ENCODE results near the gene PRKCA. TPM values are rescaled to one million over a fixed set of nuclear protein-coding genes. Genes with fewer than 3 reads are reported as not detected.

The PRKCA gene
- total and polyA plus RNA-seq, 2 experiments from 2014 or later: 6.4 to 35.4 TPM

- TF ChIP-seq CTCF (conservative IDR thresholded peaks at IDR 0.05; ENCODE audit: low read depth in 2 of 2): no peak
- no peak for TF ChIP-seq ZNF331 (CRISPR knock-in tag; IDR thresholded peaks at IDR 0.05; ENCODE audit: low read depth)
- TF ChIP-seq STAT1 (IDR thresholded peaks at IDR 0.05; ENCODE audit: unreplicated experiment): no peak
These were observed 231.6 kb downstream of the PRKCA start (continued) for GRCh38 chr17:66533986-66534385.

- 0 out of 2 replicates have a peak, but pooled peaks cover 6% of the 10 kb centered on the region for H3K79me2 ChIP-seq (replicated peaks; ENCODE audit: insufficient read depth)
- TF ChIP-seq POLR2AphosphoS5 (IDR thresholded peaks at IDR 0.05; ENCODE audit: low read depth) (no peak), EZH2 (IDR thresholded peaks at IDR 0.05; ENCODE audit: low read depth, unreplicated experiment) (no peak), JUNB (IDR thresholded peaks at IDR 0.05; ENCODE audit: unreplicated experiment) (no peak), EZH2phosphoT487 (IDR thresholded peaks at IDR 0.05; ENCODE audit: unreplicated experiment) (no peak), CTCF (conservative IDR thresholded peaks at IDR 0.05; ENCODE audit: low read depth in 2 of 2) (no peak), CREB1 (CRISPR knock-in tag; IDR thresholded peaks at IDR 0.05; ENCODE audit: low read depth) (no peak), ZNF114 (CRISPR knock-in tag; IDR thresholded peaks at IDR 0.05) (no peak), NANOG (IDR thresholded peaks at IDR 0.05; ENCODE audit: borderline replicate concordance) (no peak), STAT1 (IDR thresholded peaks at IDR 0.05; ENCODE audit: unreplicated experiment) (no peak), ZNF462 (CRISPR knock-in tag; IDR thresholded peaks at IDR 0.05) (no peak), REST (IDR thresholded peaks at IDR 0.05; ENCODE audit: unreplicated experiment) (no peak), ZNF331 (CRISPR knock-in tag; IDR thresholded peaks at IDR 0.05; ENCODE audit: low read depth) (no peak)
These were observed 233.2 kb downstream of the PRKCA start for GRCh38 chr17:66535611-66536010.

More at GRCh38 chr17:66535611-66536010, 233.2 kb downstream of the PRKCA start:
- Mint-ChIP-seq H3K9me3 (no peaks in the 10 kb centered on the region), H3K27ac (no peak overlapping the region), H3K4me3 (no peak overlapping the region), H3K27me3 (ENCODE audit: insufficient read depth, low read depth, poor library complexity) (peaks cover 15% of the 10 kb centered on the region), H3K4me1 (peaks cover 57% of the 10 kb centered on the region), H3K36me3 (ENCODE audit: low read depth) (no peaks in the 10 kb centered on the region)
- no peak overlapping the region for H3K4me2 ChIP-seq
- ATAC-seq (no peak), DNase-seq (ENCODE audit: low spot score) (no peak)
- H3K9me2 ChIP-seq (ENCODE audit: insufficient read depth): no peaks in the 10 kb centered on the region
- no peak overlapping the region for H2AFZ ChIP-seq
- peaks cover 42% of the 10 kb centered on the region for H3K4me1 ChIP-seq (ENCODE audit: insufficient read depth)
- H3K27me3 ChIP-seq (ENCODE audit: insufficient read depth): no peaks in the 10 kb centered on the region
- no peaks in the 10 kb centered on the region for H4K20me1 ChIP-seq (replicated peaks; ENCODE audit: insufficient read depth)
- no peaks in the 10 kb centered on the region for H3F3A ChIP-seq (replicated peaks; ENCODE audit: low read depth)
- H3K27ac ChIP-seq (ENCODE audit: low read depth): no peak overlapping the region
- H3K36me3 ChIP-seq (ENCODE audit: insufficient read depth): no peaks in the 10 kb centered on the region
- H3K4me3 ChIP-seq: no peak overlapping the region
